GM12878 (cell line): ENCODE data around the gene SH2B3.

Experiments used
- BACH1 ChIP-seq: fragments of 450-650 bp; IDR thresholded peaks from 2 replicates; pipeline ENCODE4 v1.6.1; 2017; ENCODE audit warnings: mild to moderate bottlenecking, borderline replicate concordance
- BHLHE40 ChIP-seq, 2 experiments: fragments of 450-650 bp in 1 of 2; IDR thresholded peaks; 2 replicates each; pipeline ENCODE4 v1.6.1; 2011 to 2017; ENCODE audit warnings: low read depth in 2 of 2, borderline replicate concordance in 1 of 2, improper control_type of control experiment in 1 of 2, low read length in 1 of 2, mild to moderate bottlenecking in 1 of 2
- CBFB ChIP-seq: IDR thresholded peaks from 2 replicates; pipeline ENCODE4 v1.6.1; 2016; ENCODE audit warnings: antibody characterized with exemption, low read depth
- CEBPB ChIP-seq, 2 experiments: fragments of 150-350 bp in 1 of 2; IDR thresholded peaks; 2 replicates each; pipeline ENCODE4 v1.6.1; 2012 to 2014; ENCODE audit warnings: low read depth in 2 of 2, low read length in 2 of 2, borderline replicate concordance in 1 of 2, inconsistent platforms in 1 of 2
- ETV6 ChIP-seq, 2 experiments: fragments of 450-650 bp in 1 of 2; IDR thresholded peaks in 1 of 2; conservative IDR thresholded peaks in 1 of 2; 2 replicates each; pipeline ENCODE4 v1.6.1; 2014; ENCODE audit warnings: antibody characterized with exemption in 1 of 2, borderline replicate concordance in 1 of 2, low read depth in 1 of 2, mild to moderate bottlenecking in 1 of 2, moderate library complexity in 1 of 2
- POLR2AphosphoS5 ChIP-seq: IDR thresholded peaks from 2 replicates; pipeline ENCODE4 v1.6.1; 2011; ENCODE audit warnings: mild to moderate bottlenecking, low read length, inconsistent platforms
- RFX5 ChIP-seq: IDR thresholded peaks from 2 replicates; pipeline ENCODE4 v1.6.1; 2011; ENCODE audit warnings: low read depth, low read length, improper control_type of control experiment
- SUPT20H ChIP-seq: IDR thresholded peaks from 2 replicates; pipeline ENCODE4 v1.6.1; 2011; ENCODE audit warnings: low read depth, mild to moderate bottlenecking, low read length, moderate library complexity, borderline replicate concordance; ENCODE audit not compliant: control insufficient read depth
- SUZ12 ChIP-seq: fragments of 200-600 bp; sonication (generic); IDR thresholded peaks from one replicate; pipeline ENCODE4 v1.6.1; 2018; ENCODE audit warnings: antibody characterized with exemption, mild to moderate bottlenecking; ENCODE audit not compliant: unreplicated experiment
- TAF1 ChIP-seq: IDR thresholded peaks from 2 replicates; pipeline ENCODE4 v1.6.1; 2011; ENCODE audit warnings: mild to moderate bottlenecking, low read depth, low read length, borderline replicate concordance
- TF ChIP-seq, protein P1 (sequence below), 3 experiments: IDR thresholded peaks in 2 of 3; conservative IDR thresholded peaks in 1 of 3; 2 replicates each; pipeline ENCODE4 v1.5.1; 2011; ENCODE audit warnings: low read depth in 3 of 3, low read length in 3 of 3, mild to moderate bottlenecking in 3 of 3, control low read depth in 2 of 3, moderate library complexity in 2 of 3, inconsistent platforms in 1 of 3, mixed read lengths in 1 of 3; ENCODE audit not compliant: control insufficient read depth in 2 of 3, insufficient read depth in 1 of 3; ENCODE audit errors: extremely low read depth in 1 of 3
- TF ChIP-seq, protein P2 (sequence below): fragments of 450-650 bp; IDR thresholded peaks from 2 replicates; pipeline ENCODE4 v1.6.1; 2017; ENCODE audit warnings: mild to moderate bottlenecking

DNA sequence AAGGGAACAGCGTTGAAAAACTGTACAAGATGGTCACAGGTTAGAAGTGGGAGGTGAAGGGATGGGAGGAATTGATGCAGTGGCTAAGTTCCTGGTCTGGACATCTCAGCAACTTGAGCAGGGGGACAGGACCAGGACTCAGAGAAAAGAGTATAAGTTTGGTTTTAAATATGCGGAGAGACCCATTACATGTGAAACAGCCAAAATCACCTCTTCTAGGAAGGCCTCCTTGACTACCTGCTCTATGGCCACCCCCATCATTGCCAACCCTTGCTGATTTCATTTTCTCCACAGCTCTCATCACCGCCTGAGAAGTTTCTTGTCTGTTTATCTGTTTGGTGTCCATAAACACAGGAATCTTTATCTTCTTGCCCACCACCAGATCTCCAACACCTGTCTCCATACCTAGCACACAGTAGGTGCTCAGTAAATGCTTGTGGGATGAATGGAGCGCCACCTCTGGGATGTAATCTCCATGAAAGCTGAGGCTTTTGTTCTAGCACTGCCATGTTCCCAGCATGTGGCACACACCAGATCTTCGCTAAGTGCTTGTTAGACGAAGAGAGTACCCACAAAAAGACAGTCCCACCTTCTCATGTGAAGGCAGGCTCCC, 25.7 kb upstream of the SH2B3 start:
- TF ChIP-seq, protein P1, sequence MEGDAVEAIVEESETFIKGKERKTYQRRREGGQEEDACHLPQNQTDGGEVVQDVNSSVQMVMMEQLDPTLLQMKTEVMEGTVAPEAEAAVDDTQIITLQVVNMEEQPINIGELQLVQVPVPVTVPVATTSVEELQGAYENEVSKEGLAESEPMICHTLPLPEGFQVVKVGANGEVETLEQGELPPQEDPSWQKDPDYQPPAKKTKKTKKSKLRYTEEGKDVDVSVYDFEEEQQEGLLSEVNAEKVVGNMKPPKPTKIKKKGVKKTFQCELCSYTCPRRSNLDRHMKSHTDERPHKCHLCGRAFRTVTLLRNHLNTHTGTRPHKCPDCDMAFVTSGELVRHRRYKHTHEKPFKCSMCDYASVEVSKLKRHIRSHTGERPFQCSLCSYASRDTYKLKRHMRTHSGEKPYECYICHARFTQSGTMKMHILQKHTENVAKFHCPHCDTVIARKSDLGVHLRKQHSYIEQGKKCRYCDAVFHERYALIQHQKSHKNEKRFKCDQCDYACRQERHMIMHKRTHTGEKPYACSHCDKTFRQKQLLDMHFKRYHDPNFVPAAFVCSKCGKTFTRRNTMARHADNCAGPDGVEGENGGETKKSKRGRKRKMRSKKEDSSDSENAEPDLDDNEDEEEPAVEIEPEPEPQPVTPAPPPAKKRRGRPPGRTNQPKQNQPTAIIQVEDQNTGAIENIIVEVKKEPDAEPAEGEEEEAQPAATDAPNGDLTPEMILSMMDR (IDR thresholded peaks at IDR 0.05 in 2 of 3, conservative IDR thresholded peaks at IDR 0.05 in 1 of 3; ENCODE audit: control insufficient read depth in 2 of 3, extremely low read depth in 1 of 3, insufficient read depth in 1 of 3, low read depth in 3 of 3, low read length in 3 of 3), result no peak
- TF ChIP-seq POLR2AphosphoS5 (no peak), SUZ12 (no peak), BHLHE40 (IDR thresholded peaks at IDR 0.05; ENCODE audit: borderline replicate concordance in 1 of 2, low read depth in 2 of 2, low read length in 1 of 2) (no peak), SUPT20H (no peak), ETV6 (conservative IDR thresholded peaks at IDR 0.05 in 1 of 2, IDR thresholded peaks at IDR 0.05 in 1 of 2; ENCODE audit: borderline replicate concordance in 1 of 2, low read depth in 1 of 2) (no peak), CEBPB (IDR thresholded peaks at IDR 0.05; ENCODE audit: borderline replicate concordance in 1 of 2, low read depth in 2 of 2, low read length in 2 of 2) (no peak), RFX5 (no peak), TAF1 (no peak), BACH1 (no peak), CBFB (no peak)
- TF ChIP-seq, protein P2, sequence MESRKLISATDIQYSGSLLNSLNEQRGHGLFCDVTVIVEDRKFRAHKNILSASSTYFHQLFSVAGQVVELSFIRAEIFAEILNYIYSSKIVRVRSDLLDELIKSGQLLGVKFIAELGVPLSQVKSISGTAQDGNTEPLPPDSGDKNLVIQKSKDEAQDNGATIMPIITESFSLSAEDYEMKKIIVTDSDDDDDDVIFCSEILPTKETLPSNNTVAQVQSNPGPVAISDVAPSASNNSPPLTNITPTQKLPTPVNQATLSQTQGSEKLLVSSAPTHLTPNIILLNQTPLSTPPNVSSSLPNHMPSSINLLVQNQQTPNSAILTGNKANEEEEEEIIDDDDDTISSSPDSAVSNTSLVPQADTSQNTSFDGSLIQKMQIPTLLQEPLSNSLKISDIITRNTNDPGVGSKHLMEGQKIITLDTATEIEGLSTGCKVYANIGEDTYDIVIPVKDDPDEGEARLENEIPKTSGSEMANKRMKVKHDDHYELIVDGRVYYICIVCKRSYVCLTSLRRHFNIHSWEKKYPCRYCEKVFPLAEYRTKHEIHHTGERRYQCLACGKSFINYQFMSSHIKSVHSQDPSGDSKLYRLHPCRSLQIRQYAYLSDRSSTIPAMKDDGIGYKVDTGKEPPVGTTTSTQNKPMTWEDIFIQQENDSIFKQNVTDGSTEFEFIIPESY, result no peak
